Sigmoid colon (tissue), 3 donors: ENCODE data around the gene ARL2.

ENCODE experiments used
- POLR2A ChIP-seq, 2 donors: fragments of 450-650 bp; IDR thresholded peaks; one replicate each; pipeline ENCODE4 v1.6.1; 2016; ENCODE audit warnings: antibody characterized with exemption in 2 of 2, mild to moderate bottlenecking in 2 of 2, moderate library complexity in 2 of 2
- TF ChIP-seq, protein P1 (sequence below), 4 experiments: fragments of 450-650 bp in 3 of 4; fragments of 200-600 bp in 1 of 4; IDR thresholded peaks; one replicate each; pipeline ENCODE4 v1.5.1; 2016 to 2019; ENCODE audit warnings: antibody characterized with exemption in 4 of 4, mild to moderate bottlenecking in 3 of 4, moderate library complexity in 2 of 4

DNA sequence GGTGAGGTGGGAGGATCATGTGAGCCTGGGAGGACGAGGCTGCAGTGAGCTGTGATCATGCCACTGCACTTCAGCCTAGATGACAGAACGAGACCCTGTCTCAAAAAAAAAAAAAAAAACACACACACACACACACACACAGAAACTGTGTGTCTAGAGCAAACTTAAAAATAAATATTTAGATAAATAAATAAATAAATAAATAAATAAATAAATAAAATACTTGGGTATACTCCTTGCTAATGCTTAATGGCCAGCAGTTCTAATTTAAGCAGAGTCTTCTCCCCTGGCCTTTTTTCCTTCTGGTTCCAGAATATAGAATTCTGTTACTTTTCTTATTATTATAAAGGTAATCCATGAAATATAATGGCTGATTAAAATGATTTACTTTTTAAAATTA lies 5.1 kb upstream of the ARL2 start:
- TF ChIP-seq, protein P1, sequence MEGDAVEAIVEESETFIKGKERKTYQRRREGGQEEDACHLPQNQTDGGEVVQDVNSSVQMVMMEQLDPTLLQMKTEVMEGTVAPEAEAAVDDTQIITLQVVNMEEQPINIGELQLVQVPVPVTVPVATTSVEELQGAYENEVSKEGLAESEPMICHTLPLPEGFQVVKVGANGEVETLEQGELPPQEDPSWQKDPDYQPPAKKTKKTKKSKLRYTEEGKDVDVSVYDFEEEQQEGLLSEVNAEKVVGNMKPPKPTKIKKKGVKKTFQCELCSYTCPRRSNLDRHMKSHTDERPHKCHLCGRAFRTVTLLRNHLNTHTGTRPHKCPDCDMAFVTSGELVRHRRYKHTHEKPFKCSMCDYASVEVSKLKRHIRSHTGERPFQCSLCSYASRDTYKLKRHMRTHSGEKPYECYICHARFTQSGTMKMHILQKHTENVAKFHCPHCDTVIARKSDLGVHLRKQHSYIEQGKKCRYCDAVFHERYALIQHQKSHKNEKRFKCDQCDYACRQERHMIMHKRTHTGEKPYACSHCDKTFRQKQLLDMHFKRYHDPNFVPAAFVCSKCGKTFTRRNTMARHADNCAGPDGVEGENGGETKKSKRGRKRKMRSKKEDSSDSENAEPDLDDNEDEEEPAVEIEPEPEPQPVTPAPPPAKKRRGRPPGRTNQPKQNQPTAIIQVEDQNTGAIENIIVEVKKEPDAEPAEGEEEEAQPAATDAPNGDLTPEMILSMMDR (IDR thresholded peaks at IDR 0.05): no peak
- TF ChIP-seq POLR2A (IDR thresholded peaks at IDR 0.05): no peak
